ENCODE data around the gene GPR108.

GPR108 gene

GRCh38 chr19:6744381-6745301, 7.3 kb upstream of the GPR108 start:
- no peak overlapping the region for H3K9ac ChIP-seq (ENCODE audit: low read depth, low read length, poor library complexity, severe bottlenecking)
- H3F3A ChIP-seq (ENCODE audit: low read depth): no peaks in the 10 kb centered on the region
- H3K9me2 ChIP-seq (replicated peaks; ENCODE audit: low read depth, low read length): no peaks in the 10 kb centered on the region
- H3K4me3 ChIP-seq (ENCODE audit: low read length, poor library complexity, severe bottlenecking): no peak overlapping the region
- TF ChIP-seq EZH2phosphoT487 (IDR thresholded peaks at IDR 0.05; ENCODE audit: borderline replicate concordance) (no peak), CTCF (conservative IDR thresholded peaks at IDR 0.05; ENCODE audit: low read length) (no peak)
- no peaks in the 10 kb centered on the region for H4K20me1 ChIP-seq (ENCODE audit: insufficient read depth, low read length, poor library complexity, severe bottlenecking)
- H3K9me3 ChIP-seq (ENCODE audit: insufficient read depth, low read depth, low read length): no peaks in the 10 kb centered on the region
- no peak overlapping the region for H3K4me2 ChIP-seq (ENCODE audit: low read depth, low read length, poor library complexity, severe bottlenecking)
- no peaks in the 10 kb centered on the region for H3K79me2 ChIP-seq (ENCODE audit: insufficient read depth, low read length)
- H3K27me3 ChIP-seq (ENCODE audit: insufficient read depth, low read length, poor library complexity, severe bottlenecking): no peaks in the 10 kb centered on the region
- no peaks in the 10 kb centered on the region for H3K36me3 ChIP-seq (ENCODE audit: insufficient read depth, low read length)
- H3K4me1 ChIP-seq (ENCODE audit: insufficient read depth, low read length, poor library complexity, severe bottlenecking): peaks cover 13% of the 10 kb centered on the region
- H2AFZ ChIP-seq (ENCODE audit: low read length): no peak overlapping the region

DNA sequence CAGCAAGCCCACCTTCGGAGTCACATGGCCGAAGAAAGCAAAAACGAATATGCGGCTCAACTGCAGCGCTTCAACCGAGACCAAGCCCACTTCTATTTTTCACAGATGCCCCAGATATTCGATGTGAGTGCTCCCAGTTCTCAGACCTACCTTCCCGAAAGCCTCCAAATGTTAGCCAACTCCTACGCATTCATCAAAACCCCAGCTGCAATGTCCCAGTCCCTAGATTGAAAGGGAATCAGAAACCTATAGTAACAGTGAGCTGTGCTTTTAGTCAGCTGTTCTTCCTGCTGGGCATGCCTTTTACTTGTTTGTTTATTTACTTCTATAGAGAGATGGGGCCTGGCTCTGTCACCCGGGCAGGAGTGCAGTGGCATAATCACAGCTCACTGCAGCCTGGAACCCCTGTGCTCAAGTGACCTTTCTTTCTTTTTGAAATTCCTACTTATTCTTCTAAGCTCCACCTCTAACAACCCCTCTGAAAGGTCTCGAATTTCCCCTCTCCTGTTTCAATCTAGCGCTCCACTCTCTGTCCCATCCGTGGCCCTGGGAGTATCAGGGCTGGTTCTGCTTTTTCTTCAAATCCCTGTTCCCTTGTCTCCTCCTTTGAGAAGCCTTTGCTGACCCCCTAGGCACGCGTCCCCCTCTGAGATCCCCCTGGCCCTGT, 6.5 kb upstream of the GPR108 start:
- Histone ChIP-seq H3K4me2 (ENCODE audit: low read depth, low read length, poor library complexity, severe bottlenecking) (no peak overlapping the region), H3K36me3 (ENCODE audit: insufficient read depth, low read length) (no peaks in the 10 kb centered on the region), H3K79me2 (ENCODE audit: insufficient read depth, low read length) (no peaks in the 10 kb centered on the region), H4K20me1 (ENCODE audit: insufficient read depth, low read length, poor library complexity, severe bottlenecking) (no peaks in the 10 kb centered on the region), H3K4me1 (ENCODE audit: insufficient read depth, low read length, poor library complexity, severe bottlenecking) (peaks cover 17% of the 10 kb centered on the region), H3K9me3 (ENCODE audit: insufficient read depth, low read depth, low read length) (no peaks in the 10 kb centered on the region), H2AFZ (ENCODE audit: low read length) (no peak overlapping the region), H3F3A (ENCODE audit: low read depth) (no peaks in the 10 kb centered on the region), H3K9ac (ENCODE audit: low read depth, low read length, poor library complexity, severe bottlenecking) (no peak overlapping the region), H3K4me3 (ENCODE audit: low read length, poor library complexity, severe bottlenecking) (no peak overlapping the region), H3K9me2 (replicated peaks; ENCODE audit: low read depth, low read length) (no peaks in the 10 kb centered on the region), H3K27me3 (ENCODE audit: insufficient read depth, low read length, poor library complexity, severe bottlenecking) (no peaks in the 10 kb centered on the region)
- TF ChIP-seq CTCF (conservative IDR thresholded peaks at IDR 0.05; ENCODE audit: low read length): no peak
- TF ChIP-seq EZH2phosphoT487 (IDR thresholded peaks at IDR 0.05; ENCODE audit: borderline replicate concordance): no peak

- H4K20me1 ChIP-seq (ENCODE audit: insufficient read depth, low read length, poor library complexity, severe bottlenecking): no peaks in the 10 kb centered on the region
- no peak overlapping the region for H3K4me2 ChIP-seq (ENCODE audit: low read depth, low read length, poor library complexity, severe bottlenecking)
- H3K4me3 ChIP-seq (ENCODE audit: low read length, poor library complexity, severe bottlenecking): no peak overlapping the region
- H3K9me2 ChIP-seq (replicated peaks; ENCODE audit: low read depth, low read length): no peaks in the 10 kb centered on the region
- no peaks in the 10 kb centered on the region for H3K79me2 ChIP-seq (ENCODE audit: insufficient read depth, low read length)
- H3K4me1 ChIP-seq (ENCODE audit: insufficient read depth, low read length, poor library complexity, severe bottlenecking): peaks cover 25% of the 10 kb centered on the region
- no peak overlapping the region for H3K9ac ChIP-seq (ENCODE audit: low read depth, low read length, poor library complexity, severe bottlenecking)
- H3F3A ChIP-seq (ENCODE audit: low read depth): no peaks in the 10 kb centered on the region
- H3K9me3 ChIP-seq (ENCODE audit: insufficient read depth, low read depth, low read length): no peaks in the 10 kb centered on the region
- TF ChIP-seq EZH2phosphoT487 (IDR thresholded peaks at IDR 0.05; ENCODE audit: borderline replicate concordance) (no peak), CTCF (conservative IDR thresholded peaks at IDR 0.05; ENCODE audit: low read length) (no peak)
- no peak overlapping the region for H2AFZ ChIP-seq (ENCODE audit: low read length)
- H3K27me3 ChIP-seq (ENCODE audit: insufficient read depth, low read length, poor library complexity, severe bottlenecking): no peaks in the 10 kb centered on the region
- no peaks in the 10 kb centered on the region for H3K36me3 ChIP-seq (ENCODE audit: insufficient read depth, low read length)
These were observed 5.7 kb upstream of the GPR108 start for GRCh38 chr19:6743066-6743465.
